GM12878 (cell line): ENCODE measurements around the gene FADD. TPM values are rescaled to one million over a fixed set of nuclear protein-coding genes. Genes with fewer than 3 reads are reported as not detected.

ENCODE experiments used
- ASH2L ChIP-seq: fragments of 300-600, 200-600 bp; sonication (generic); IDR thresholded peaks from 2 replicates; pipeline ENCODE4 v1.6.1; 2017; ENCODE audit warnings: low read depth, mild to moderate bottlenecking, borderline replicate concordance
- ATF3 ChIP-seq: IDR thresholded peaks from 2 replicates; pipeline ENCODE4 v1.6.1; 2011; ENCODE audit warnings: low read depth, mild to moderate bottlenecking, low read length, moderate library complexity, borderline replicate concordance; ENCODE audit errors: extremely low read depth
- BACH1 ChIP-seq: fragments of 450-650 bp; IDR thresholded peaks from 2 replicates; pipeline ENCODE4 v1.6.1; 2017; ENCODE audit warnings: mild to moderate bottlenecking, borderline replicate concordance
- BMI1 ChIP-seq: fragments of 450-650 bp; IDR thresholded peaks from 2 replicates; pipeline ENCODE4 v1.6.1; 2016; ENCODE audit warnings: mild to moderate bottlenecking, moderate library complexity, borderline replicate concordance
- CBX3 ChIP-seq: fragments of 200-600 bp; sonication (generic); IDR thresholded peaks from 2 replicates; pipeline ENCODE4 v1.6.1; 2016; ENCODE audit warnings: low read depth, borderline replicate concordance
- E2F4 ChIP-seq: IDR thresholded peaks from 2 replicates; pipeline ENCODE4 v1.6.1; 2012; ENCODE audit warnings: low read depth, low read length, improper control_type of control experiment
- E2F8 ChIP-seq: fragments of 450-650 bp; IDR thresholded peaks from 2 replicates; pipeline ENCODE4 v1.6.1; 2018; ENCODE audit warnings: mild to moderate bottlenecking, low read depth, moderate library complexity; ENCODE audit not compliant: partially characterized antibody
- HDGF ChIP-seq: fragments of 450-650 bp; IDR thresholded peaks from 2 replicates; pipeline ENCODE4 v1.6.1; 2016; ENCODE audit warnings: antibody characterized with exemption
- MYB ChIP-seq: fragments of 150-350 bp; IDR thresholded peaks from 2 replicates; pipeline ENCODE4 v1.6.1; 2014; ENCODE audit warnings: mild to moderate bottlenecking, low read depth, low read length, borderline replicate concordance
- NFYA ChIP-seq: IDR thresholded peaks from 2 replicates; pipeline ENCODE4 v1.6.1; 2011; ENCODE audit warnings: low read depth, mild to moderate bottlenecking, low read length, improper control_type of control experiment, borderline replicate concordance
- PKNOX1 ChIP-seq: fragments of 450-650 bp; IDR thresholded peaks from 2 replicates; pipeline ENCODE4 v1.6.1; 2016; ENCODE audit warnings: mild to moderate bottlenecking
- RBBP5 ChIP-seq: fragments of 200-600 bp; sonication (generic); conservative IDR thresholded peaks from 2 replicates; pipeline ENCODE4 v1.6.1; 2016
- RUNX3 ChIP-seq: IDR thresholded peaks from 2 replicates; pipeline ENCODE4 v1.6.1; 2012; ENCODE audit warnings: low read length, inconsistent platforms
- SREBF2 ChIP-seq: IDR thresholded peaks from 2 replicates; pipeline ENCODE4 v1.6.1; 2012; ENCODE audit warnings: mild to moderate bottlenecking, low read length
- TCF7 ChIP-seq: IDR thresholded peaks from 2 replicates; pipeline ENCODE4 v1.6.1; 2014; ENCODE audit warnings: antibody characterized with exemption, borderline replicate concordance
- polyA plus RNA-seq, 11 experiments: library from polyadenylated mRNA; depleted of rRNA in 4 of 11; unstranded in 6 of 11; stranded (reverse) in 5 of 11; fragments of >200 nt; fragmentation: Nextera tagmentation in 4 of 11; fragmentation: Illumina TruSeq in 1 of 11; extraction: Ambion mirVana in 4 of 11; extraction: Trizol in 1 of 11; gene quantifications; 1 replicate in 1 of 11; 2 replicates in 10 of 11; pipeline versions ENCODE4 v1.2.1 to v1.2.3, GENCODE V29; 2011 to 2016; ENCODE audit warnings: inconsistent platforms in 2 of 11, missing spikeins in 2 of 11, low read depth in 1 of 11
- total RNA-seq, 4 experiments: library from RNA; depleted of rRNA in 3 of 4; stranded (reverse); fragments of >200 nt in 3 of 4; fragmentation: Illumina TruSeq in 1 of 4; extraction: Trizol in 1 of 4; gene quantifications; 2 replicates each; pipeline versions ENCODE4 v1.2.1 to v1.2.3, GENCODE V29; 2013 to 2021
- TF ChIP-seq, protein P1 (sequence below): fragments of 450-650 bp; IDR thresholded peaks from 2 replicates; pipeline ENCODE4 v1.6.1; 2017; ENCODE audit warnings: mild to moderate bottlenecking
- TF ChIP-seq, protein P2 (sequence below), 3 experiments: IDR thresholded peaks in 2 of 3; conservative IDR thresholded peaks in 1 of 3; 2 replicates each; pipeline ENCODE4 v1.5.1; 2011; ENCODE audit warnings: low read depth in 3 of 3, low read length in 3 of 3, mild to moderate bottlenecking in 3 of 3, control low read depth in 2 of 3, moderate library complexity in 2 of 3, inconsistent platforms in 1 of 3, mixed read lengths in 1 of 3; ENCODE audit not compliant: control insufficient read depth in 2 of 3, insufficient read depth in 1 of 3; ENCODE audit errors: extremely low read depth in 1 of 3

Gene FADD
- total and polyA plus RNA-seq, 10 of the 15 experiments (the other 5 are each of a cell fraction or from before 2014, with no cell fraction given): 0.32 to 38.7 (median 21.8) TPM

DNA sequence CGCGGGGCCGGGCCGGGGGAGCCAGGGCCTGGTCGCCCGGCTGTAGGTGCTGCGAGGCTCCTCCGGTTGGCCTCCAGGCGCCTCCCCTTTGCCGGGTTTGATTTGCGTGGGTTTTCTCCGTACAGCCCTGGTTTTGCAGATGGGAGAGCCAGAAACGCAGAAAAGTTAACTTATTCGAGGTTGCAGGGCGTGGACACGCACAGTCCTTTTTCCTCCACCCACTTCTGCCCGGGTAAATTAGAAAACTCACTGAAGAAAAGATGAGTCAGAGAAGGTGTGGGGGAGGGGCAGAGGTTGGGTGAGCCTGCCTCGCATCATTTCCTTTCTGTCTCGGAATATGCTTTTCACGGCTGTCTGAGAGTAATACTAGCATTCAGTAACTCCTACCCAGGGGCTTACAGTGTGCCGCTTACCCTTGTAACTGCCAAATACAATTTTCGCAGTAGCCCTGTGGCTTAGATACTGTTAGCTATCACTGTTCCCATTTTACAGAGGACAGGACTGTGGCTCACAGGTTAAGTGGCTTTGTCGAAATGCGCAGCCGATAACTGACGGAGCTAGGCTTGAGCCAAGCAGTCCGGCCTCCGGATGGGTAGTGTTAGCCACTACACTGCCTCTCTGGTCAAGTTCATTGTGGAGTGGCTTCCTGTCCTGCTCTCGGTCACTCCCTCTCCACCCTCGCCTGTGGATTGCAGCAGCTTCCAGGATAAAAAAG lies 812 bp downstream of the FADD start (continued):
- peak; percentile 7; the same call in 1 of the 2 replicates for TF ChIP-seq ATF3
- TF ChIP-seq PKNOX1: 0 out of 2 replicates have a peak, but pooled peaks have one; percentile 15
- no peak for TF ChIP-seq RBBP5
- no peak for TF ChIP-seq BMI1
- TF ChIP-seq BACH1: no peak
- no peak for TF ChIP-seq CBX3
- no peak for TF ChIP-seq ASH2L
- TF ChIP-seq HDGF: no peak
- 0 out of 2 replicates have a peak, but pooled peaks have one; percentile 29 for TF ChIP-seq RUNX3
- TF ChIP-seq TCF7: no peak
- TF ChIP-seq, protein P1, sequence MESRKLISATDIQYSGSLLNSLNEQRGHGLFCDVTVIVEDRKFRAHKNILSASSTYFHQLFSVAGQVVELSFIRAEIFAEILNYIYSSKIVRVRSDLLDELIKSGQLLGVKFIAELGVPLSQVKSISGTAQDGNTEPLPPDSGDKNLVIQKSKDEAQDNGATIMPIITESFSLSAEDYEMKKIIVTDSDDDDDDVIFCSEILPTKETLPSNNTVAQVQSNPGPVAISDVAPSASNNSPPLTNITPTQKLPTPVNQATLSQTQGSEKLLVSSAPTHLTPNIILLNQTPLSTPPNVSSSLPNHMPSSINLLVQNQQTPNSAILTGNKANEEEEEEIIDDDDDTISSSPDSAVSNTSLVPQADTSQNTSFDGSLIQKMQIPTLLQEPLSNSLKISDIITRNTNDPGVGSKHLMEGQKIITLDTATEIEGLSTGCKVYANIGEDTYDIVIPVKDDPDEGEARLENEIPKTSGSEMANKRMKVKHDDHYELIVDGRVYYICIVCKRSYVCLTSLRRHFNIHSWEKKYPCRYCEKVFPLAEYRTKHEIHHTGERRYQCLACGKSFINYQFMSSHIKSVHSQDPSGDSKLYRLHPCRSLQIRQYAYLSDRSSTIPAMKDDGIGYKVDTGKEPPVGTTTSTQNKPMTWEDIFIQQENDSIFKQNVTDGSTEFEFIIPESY: no peak
- TF ChIP-seq, protein P2, sequence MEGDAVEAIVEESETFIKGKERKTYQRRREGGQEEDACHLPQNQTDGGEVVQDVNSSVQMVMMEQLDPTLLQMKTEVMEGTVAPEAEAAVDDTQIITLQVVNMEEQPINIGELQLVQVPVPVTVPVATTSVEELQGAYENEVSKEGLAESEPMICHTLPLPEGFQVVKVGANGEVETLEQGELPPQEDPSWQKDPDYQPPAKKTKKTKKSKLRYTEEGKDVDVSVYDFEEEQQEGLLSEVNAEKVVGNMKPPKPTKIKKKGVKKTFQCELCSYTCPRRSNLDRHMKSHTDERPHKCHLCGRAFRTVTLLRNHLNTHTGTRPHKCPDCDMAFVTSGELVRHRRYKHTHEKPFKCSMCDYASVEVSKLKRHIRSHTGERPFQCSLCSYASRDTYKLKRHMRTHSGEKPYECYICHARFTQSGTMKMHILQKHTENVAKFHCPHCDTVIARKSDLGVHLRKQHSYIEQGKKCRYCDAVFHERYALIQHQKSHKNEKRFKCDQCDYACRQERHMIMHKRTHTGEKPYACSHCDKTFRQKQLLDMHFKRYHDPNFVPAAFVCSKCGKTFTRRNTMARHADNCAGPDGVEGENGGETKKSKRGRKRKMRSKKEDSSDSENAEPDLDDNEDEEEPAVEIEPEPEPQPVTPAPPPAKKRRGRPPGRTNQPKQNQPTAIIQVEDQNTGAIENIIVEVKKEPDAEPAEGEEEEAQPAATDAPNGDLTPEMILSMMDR (IDR thresholded peaks at IDR 0.05 in 2 of 3, conservative IDR thresholded peaks at IDR 0.05 in 1 of 3; ENCODE audit: control insufficient read depth in 2 of 3, extremely low read depth in 1 of 3, insufficient read depth in 1 of 3, low read depth in 3 of 3, low read length in 3 of 3): no peak
- TF ChIP-seq NFYA: no peak
- no peak for TF ChIP-seq E2F8
- no peak for TF ChIP-seq SREBF2
- TF ChIP-seq MYB: 0 out of 2 replicates have a peak, but pooled peaks have one; percentile 21
- TF ChIP-seq E2F4: 0 out of 2 replicates have a peak, but pooled peaks have one; percentile 46
- TF ChIP-seq, all 136 proteins: peak for 21
